T-helper 22 cell (primary cell): Measurements from ENCODE around the gene MAMDC4.
"Not testable (repeated sequence)": the region's sequence is repeated elsewhere in the genome, so short reads cannot be mapped to it uniquely, and the experiment has no call there.

ENCODE experiments used
- DNase-seq: peaks from one replicate; pipeline ENCODE4 v3.0.0-alpha.2; 2020; ENCODE audit warnings: low read depth

The MAMDC4 gene

DNA sequence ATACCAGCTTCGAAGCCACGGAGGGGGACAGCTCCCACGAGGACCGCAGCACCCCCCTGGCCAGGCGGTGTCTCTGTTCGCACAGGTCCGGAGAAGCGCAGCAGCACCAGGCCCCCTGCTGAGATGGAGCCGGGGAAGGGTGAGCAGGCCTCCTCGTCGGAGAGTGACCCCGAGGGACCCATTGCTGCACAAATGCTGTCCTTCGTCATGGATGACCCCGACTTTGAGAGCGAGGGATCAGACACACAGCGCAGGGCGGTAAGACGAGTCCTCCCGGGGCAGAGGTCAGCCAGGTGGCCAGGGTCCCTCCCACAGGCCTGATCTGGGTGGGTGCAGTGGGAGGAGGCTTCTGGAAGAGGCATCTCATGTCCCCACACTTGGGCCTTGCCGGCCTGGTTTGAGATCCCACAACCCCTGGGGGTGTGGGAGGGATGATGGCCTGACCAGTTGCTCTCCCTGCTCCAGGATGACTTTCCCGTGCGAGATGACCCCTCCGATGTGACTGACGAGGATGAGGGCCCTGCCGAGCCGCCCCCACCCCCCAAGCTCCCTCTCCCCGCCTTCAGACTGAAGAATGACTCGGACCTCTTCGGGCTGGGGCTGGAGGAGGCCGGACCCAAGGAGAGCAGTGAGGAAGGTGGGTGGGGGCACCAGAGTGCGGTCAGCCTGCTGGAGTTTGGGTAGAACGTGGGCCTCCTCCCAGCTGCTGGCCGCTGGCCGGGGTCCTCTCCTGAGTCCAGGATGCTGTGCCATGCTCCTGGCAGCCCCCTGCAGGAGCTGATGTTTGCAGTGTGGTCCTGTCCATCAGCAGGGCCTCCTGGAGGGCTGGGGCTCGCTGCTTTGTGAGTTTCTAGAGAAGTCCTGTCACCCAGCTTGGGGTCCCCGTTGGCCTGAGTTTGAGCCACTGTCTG, 12.7 kb upstream of the MAMDC4 start:
- no peak for DNase-seq

DNA sequence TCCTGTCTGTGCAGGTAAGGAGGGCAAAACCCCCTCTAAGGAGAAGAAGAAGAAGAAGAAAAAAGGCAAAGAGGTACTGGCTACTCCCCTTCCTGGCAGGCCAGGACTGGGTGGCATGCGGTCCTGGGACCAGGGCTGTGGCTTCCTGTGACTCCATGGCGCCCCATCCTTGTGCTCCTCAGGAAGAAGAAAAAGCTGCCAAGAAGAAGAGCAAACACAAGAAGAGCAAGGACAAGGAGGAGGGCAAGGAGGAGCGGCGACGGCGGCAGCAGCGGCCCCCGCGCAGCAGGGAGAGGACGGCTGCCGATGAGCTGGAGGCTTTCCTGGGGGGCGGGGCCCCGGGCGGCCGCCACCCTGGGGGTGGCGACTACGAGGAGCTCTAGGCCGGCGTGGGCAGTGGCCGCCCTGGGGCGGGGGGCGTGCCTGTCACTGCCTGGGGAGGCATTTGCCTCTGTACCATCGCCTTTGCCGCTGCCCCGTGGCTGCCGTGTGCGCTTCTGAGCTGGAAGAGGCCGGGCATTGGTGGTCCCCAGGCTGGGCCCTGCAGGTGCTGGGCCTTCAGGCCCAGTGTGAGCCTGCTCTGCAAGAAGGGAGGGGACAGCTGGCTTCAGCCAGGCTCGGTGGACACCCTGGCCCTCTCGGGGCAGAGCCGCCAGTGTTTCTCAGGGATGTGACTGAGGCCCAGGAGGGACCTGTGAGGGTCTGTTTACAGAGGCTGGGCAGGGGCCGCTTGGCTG, 11.8 kb upstream of the MAMDC4 start:
- DNase-seq = no peak

GRCh38 chr9:136840877-136841645, 11.1 kb upstream of the MAMDC4 start:
- DNase-seq = no peak

GRCh38 chr9:136841646-136842379, 10.3 kb upstream of the MAMDC4 start:
- DNase-seq = not testable (repeated sequence)

GRCh38 chr9:136842380-136842948, 9.7 kb upstream of the MAMDC4 start, which contains the start of gene AJM1:
TSS of gene AJM1 (plus strand) at chr9:136842478. CDS start at chr9:136844415, 1,937 bp downstream.
- peak; percentile 62 for DNase-seq

- not testable (repeated sequence) for DNase-seq
Measured at GRCh38 chr9:136843159-136843800, 8.9 kb upstream of the MAMDC4 start.

GRCh38 chr9:136843801-136844740, 8.1 kb upstream of the MAMDC4 start:
- DNase-seq = not testable (repeated sequence)

- no peak for DNase-seq
Measured at GRCh38 chr9:136844761-136845464, 7.2 kb upstream of the MAMDC4 start.

DNA sequence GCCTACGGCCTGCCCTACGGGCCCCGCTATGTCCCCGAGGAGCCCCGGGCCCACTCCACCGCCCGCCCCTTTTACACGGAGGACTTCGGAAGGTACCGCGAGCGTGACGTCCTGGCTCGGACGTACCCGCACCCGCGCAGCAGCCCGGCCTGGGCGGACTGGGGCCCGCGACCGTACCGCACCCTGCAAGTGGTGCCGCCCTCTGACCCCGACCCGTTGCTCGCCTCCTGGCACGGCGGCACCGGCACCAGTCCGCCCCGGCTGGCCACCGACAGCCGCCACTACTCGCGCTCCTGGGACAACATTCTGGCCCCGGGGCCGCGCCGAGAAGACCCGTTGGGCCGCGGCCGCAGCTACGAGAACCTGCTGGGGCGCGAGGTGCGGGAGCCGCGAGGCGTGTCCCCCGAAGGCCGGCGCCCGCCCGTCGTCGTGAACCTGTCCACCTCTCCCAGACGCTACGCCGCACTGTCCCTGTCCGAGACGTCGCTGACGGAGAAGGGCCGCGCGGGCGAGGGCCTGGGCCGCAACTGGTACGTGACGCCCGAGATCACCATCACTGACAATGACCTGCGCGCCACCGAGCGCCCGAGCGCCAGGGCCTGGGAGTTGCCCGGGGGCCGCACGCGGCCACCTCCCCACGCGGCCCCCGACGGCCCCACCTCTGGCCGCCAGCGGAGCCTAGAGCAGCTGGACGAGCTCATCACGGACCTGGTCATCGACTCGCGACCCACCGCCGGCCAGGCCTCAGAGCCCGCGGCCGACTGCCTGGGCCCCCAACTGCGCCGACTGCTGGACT, 6.5 kb upstream of the MAMDC4 start:
- DNase-seq = no peak

DNA sequence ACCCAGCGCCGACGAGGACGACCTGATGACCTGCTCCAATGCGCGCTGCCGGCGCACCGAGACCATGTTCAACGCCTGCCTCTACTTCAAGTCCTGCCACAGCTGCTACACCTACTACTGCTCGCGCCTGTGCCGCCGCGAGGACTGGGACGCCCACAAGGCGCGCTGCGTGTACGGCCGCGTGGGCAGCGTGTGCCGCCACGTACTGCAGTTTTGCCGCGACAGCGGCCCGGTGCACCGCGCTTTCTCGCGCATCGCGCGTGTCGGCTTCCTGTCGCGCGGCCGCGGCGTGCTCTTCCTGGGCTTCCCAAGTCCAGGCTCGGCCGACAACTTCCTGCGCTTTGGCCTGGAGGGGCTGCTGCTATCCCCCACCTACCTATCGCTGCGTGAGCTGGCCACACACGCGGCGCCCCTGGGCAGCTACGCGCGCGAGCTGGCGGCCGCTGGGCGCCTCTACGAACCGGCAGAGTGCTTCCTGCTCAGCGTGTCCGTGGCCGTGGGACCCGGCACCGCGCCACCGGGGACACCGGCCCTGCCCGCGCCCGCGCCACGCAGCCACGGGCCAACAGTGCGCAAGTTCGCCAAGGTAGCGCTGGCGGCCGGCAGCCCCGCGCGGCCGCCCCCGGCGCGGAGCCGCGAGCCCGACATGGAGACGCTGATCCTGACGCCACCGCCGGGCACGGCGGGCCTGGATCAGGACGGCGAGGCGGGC, 5.6 kb upstream of the MAMDC4 start:
- no peak for DNase-seq

DNA sequence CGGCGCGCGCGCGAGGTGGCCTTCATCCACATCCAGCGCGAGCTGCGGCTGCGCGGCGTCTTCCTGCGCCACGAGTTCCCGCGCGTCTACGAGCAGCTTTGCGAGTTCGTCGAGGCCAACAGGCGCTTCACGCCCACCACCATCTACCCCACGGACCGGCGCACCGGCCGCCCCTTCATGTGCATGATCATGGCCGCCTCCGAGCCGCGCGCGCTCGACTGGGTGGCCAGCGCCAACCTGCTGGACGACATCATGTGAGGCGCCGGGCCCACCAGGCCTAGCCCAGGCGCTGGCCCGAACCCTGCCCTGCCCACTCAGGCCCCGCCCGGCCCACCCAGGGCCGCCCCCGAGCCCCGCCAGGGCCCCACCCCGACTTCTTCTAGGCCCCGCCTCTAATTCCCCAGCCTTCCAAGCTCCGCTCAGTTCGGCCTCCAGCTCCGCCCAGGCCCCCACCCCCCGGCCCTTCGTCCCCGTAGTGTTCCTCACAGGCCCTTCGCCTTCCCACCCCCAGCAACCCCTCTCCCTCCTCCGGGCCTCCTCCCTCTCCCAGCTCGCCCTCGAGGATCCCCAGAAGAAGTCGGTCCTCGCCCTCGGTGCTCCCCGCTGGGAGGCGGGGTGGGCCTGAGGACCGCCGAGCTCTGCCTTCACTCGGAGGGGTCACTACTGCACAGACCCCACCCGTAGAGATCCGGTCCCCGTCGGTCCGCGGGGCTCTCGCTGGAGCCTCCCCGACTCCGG, 4.9 kb upstream of the MAMDC4 start:
- no peak for DNase-seq

DNA sequence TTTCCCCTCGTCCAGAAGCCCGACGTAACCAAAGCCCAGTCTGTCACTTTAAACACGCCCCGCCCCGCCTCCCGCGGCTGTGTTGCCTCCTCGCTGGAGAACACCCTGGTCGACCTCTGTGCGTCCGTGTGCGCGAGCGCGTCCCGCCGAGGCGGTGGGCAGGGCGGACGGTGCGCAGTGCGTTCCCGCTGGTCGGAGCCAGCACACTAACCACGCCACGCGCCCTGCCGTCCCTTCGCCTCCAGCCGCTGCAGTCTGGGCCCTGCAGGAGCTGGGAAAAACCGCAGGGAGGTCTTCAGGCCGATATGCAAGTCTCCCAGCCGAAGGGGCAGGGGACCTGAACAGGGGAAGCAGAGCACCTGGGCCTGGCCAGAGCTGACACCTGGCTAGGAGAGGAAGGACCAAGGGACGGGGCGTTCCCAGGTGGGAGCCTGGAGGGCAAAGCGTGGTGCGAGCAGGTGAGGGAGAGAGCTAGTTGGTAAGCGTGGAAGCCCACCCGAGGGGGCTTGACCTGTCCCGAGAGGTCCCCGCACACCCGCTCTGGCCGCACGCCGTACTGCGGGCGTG, 4.2 kb upstream of the MAMDC4 start:
- peak; percentile 48 for DNase-seq

- no peak for DNase-seq
Measured at GRCh38 chr9:136848393-136849037, 3.6 kb upstream of the MAMDC4 start.

DNA sequence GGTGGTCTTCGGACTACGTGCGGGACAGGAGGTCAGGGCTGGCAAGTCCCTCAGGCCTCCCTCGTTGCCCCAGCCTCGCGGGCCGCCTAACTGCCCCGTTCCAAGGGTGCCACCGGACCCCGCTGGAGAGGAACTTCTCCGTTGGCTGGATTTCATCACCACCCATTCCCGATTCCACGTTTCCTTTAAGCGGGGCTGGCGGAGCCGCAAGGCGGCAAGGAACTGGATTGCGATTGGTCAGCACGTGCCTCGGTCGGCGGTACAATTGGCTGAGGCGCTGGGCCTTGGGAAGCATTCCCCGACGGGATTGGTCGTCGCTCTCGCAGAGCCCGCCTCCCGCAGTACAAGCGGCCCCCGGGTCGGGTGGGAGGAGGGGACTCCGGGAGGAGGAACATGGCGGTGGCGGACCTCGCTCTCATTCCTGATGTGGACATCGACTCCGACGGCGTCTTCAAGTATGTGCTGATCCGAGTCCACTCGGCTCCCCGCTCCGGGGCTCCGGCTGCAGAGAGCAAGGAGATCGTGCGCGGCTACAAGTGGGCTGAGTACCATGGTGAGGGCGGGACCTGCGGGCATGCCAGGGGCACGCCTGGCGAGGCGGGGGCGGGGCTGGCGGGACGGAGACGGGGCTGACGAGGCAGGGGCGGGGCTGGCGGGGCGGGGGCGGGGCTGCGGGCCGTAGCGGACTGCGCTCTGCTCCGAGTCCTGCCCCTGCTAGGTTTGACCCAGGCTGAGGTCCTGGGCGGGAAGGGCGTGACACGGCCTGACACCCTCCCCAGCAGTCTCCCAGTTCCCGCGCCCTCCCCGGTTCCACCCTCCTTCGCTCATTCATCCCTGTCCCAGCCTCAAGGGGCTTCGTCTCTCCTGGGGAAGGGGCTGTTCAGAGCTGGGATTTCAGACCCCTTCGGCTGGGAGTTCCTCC, 2.8 kb upstream of the MAMDC4 start, which contains the start of gene PHPT1:
Gene PHPT1, plus strand, starts transcription at position 372 of the 922 bp plus-strand sequence. Its CDS starts 22 bp downstream, at position 394.
- peak; percentile 93 for DNase-seq
